ENCODE measurements around the gene CLCN6. TPM values are rescaled to one million over a fixed set of nuclear protein-coding genes. Genes with fewer than 3 reads are reported as not detected.

CLCN6 gene
- polyA plus RNA-seq, 2 of the 4 experiments (the other 2 are of a cell fraction): 5.7 to 9.0 TPM

GRCh38 chr1:11788549-11789053 is 17.4 kb upstream of the CLCN6 start (continued):
- TF ChIP-seq CTCF (IDR thresholded peaks at IDR 0.05): no peak
- TF ChIP-seq HMGXB4 (CRISPR knock-in tag; IDR thresholded peaks at IDR 0.05; ENCODE audit: borderline replicate concordance): no peak
- TF ChIP-seq HDAC2 (IDR thresholded peaks at IDR 0.05): no peak
- no peak for TF ChIP-seq GATA3 (IDR thresholded peaks at IDR 0.05; ENCODE audit: borderline replicate concordance)
- TF ChIP-seq FOXS1 (CRISPR knock-in tag; IDR thresholded peaks at IDR 0.05): no peak
- TF ChIP-seq MYC (IDR thresholded peaks at IDR 0.05; ENCODE audit: borderline replicate concordance, low read length): no peak
- no peak for TF ChIP-seq TP53 (CRISPR knock-in tag; IDR thresholded peaks at IDR 0.05)
- no peak for TF ChIP-seq NPAS2 (CRISPR knock-in tag; IDR thresholded peaks at IDR 0.05; ENCODE audit: borderline replicate concordance)

GRCh38 chr1:11789126-11790067 is 16.6 kb upstream of the CLCN6 start:
- H3K27ac ChIP-seq: no peak overlapping the region; a peak in 1 of 6 replicates
- ChIA-PET CTCF (interaction anchor here (1.4 kb wide), 1 partner anchor 70 kb away, joined by 4 read pairs; no protein-coding TSS in a partner anchor), POLR2A (no interaction called here)
- peaks cover 22% of the 10 kb centered on the region for H3K4me1 ChIP-seq
- no peak overlapping the region for H3K4me2 ChIP-seq
- DNase-seq (ENCODE audit: low read depth in 1 of 2, low spot score in 1 of 2) (no peak), FAIRE-seq (no peak), ATAC-seq (no peak)
- TF ChIP-seq NFE2L2 (conservative IDR thresholded peaks at IDR 0.05; ENCODE audit: low read length): no peak
- TF ChIP-seq ESRRA (IDR thresholded peaks at IDR 0.05; ENCODE audit: borderline replicate concordance, low read length): no peak
- TF ChIP-seq HOXB5 (CRISPR knock-in tag; IDR thresholded peaks at IDR 0.05): no peak
- TF ChIP-seq E2F6 (IDR thresholded peaks at IDR 0.05; ENCODE audit: borderline replicate concordance, low read depth): no peak
- TF ChIP-seq MAFK (IDR thresholded peaks at IDR 0.05; ENCODE audit: partially characterized antibody): no peak
- TF ChIP-seq ZNF302 (CRISPR knock-in tag; IDR thresholded peaks at IDR 0.05): no peak
- no peak for TF ChIP-seq NR3C1 (IDR thresholded peaks at IDR 0.05)
- TF ChIP-seq POLR2A (IDR thresholded peaks at IDR 0.05; ENCODE audit: low read length): no peak
- TF ChIP-seq RARB (CRISPR knock-in tag; IDR thresholded peaks at IDR 0.05): no peak
- TF ChIP-seq PHF8 (IDR thresholded peaks at IDR 0.05; ENCODE audit: borderline replicate concordance, low read depth): no peak
- TF ChIP-seq KDM1A (IDR thresholded peaks at IDR 0.05; ENCODE audit: low read depth): no peak
- no peak for TF ChIP-seq HDAC2 (IDR thresholded peaks at IDR 0.05)
- no peak for TF ChIP-seq MYC (IDR thresholded peaks at IDR 0.05; ENCODE audit: borderline replicate concordance, low read length)
- no peak for TF ChIP-seq MAZ (IDR thresholded peaks at IDR 0.05; ENCODE audit: borderline replicate concordance, low read depth, low read length)
- TF ChIP-seq PBX3 (IDR thresholded peaks at IDR 0.05): no peak
- no peak for TF ChIP-seq FOXS1 (CRISPR knock-in tag; IDR thresholded peaks at IDR 0.05)
- no peak for TF ChIP-seq ATOH8 (CRISPR knock-in tag; IDR thresholded peaks at IDR 0.05; ENCODE audit: low read depth)
- no peak for TF ChIP-seq EP300 (IDR thresholded peaks at IDR 0.05)
- TF ChIP-seq KDM5A (IDR thresholded peaks at IDR 0.05): no peak
- TF ChIP-seq MAX (IDR thresholded peaks at IDR 0.05): no peak
- no peaks in the 10 kb centered on the region for H3K9me3 ChIP-seq
- 80% methylated on average over 5 of the region's 13 CpGs for WGBS (ENCODE audit: missing lambda C conversion rate)
- no peak overlapping the region for H3K4me3 ChIP-seq

Data from A549 (cell line).